C1 segment of cervical spinal cord (tissue), 14 donors: ENCODE data around the gene LYRM4.
"Not testable (repeated sequence)": the region's sequence is repeated elsewhere in the genome, so short reads cannot be mapped to it uniquely, and the experiment has no call there.

Experiments used
- DNase-seq, 14 donors: peaks; one replicate each; lab custom pipeline; 2025; lab: John Stamatoyannopoulos, UW

The LYRM4 gene

DNA sequence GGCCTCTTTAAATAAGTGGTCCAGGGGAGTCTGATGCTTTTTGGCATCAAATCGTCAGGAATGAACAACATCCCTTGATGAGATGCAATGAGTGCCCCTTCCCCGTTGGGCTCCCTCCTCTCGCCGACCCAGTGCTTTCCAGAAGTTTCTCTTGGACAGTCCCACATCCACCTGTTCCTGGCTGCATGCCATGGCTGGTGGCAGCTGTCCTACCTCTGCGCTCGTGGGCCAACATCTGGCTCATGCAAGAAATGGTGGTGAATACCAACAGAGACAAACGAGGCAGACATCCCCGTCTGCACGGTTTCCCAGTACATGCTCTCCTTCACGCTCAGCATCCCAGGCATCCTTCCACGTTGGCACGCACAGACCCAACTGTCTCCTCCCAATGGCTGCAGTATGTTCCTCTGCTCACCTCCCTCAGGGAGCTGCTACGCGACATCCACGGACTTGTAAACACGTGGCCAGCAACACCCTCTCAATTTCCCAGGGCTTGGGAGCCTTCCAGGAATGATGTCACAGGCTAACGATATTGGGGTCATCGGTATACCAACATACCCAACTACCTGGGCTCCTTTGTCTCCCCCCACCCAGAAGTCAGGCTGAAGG, 138.1 kb downstream of the LYRM4 start:
- DNase-seq: no peak

DNA sequence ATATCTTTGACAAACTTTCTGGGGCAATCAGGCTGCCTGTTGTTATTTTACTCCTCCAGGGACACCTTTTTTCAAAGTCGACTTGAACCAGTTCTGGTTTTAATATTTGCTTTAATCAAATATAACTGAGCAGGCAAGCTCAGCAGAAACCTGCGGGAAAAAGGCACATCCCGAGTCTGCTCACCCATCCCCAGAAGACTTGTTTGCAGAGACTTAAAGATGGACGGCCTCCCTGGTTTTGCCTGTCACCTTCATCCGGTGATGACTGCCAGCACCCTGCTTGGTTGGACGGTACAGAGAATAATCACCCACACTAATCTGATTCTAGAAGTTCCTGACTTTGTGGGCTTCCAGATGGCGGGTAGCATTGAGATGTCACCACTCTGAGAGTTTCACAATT, 138.8 kb downstream of the LYRM4 start:
- DNase-seq: no peak

DNA sequence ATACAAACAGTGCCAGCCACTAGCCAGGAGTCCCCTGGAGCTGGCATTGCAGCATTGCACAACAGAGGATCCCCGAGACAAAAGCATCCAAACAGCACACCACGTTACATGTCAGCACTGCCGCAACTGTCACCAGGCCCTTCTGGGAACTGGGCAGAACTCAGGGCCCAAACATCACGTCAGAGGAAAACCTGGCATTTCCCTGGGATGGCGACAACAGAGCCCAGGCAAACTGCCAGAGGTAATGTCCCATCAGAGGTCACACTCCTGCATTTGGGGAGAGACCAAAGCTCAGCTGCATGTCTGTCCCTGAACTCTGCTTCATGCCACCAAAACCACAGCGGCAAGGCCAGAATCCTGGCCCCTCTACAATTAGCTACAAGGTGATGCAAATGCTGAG, 139.3 kb downstream of the LYRM4 start:
- peak in 1 of 14 donors; percentile 64 for DNase-seq

DNA sequence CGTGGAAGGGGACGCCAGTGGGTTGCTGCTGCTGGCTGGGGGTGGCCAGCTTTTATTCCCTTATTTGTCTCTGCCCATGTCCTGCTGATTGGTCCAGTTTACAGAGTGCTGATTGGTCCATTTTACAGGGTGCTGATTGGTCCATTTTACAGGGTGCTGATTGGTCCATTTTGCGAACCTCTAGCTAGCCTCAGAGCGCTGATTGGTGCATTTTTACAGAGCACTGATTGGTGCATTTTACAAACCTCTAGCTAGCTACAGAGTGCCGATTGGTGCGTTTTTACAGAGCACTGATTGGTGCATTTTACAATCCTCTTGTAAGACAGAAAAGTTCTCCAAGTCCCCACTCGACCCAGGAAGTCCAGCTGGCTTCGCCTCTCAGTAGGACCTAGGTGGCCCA, 140.2 kb downstream of the LYRM4 start:
- not testable (repeated sequence) for DNase-seq

DNA sequence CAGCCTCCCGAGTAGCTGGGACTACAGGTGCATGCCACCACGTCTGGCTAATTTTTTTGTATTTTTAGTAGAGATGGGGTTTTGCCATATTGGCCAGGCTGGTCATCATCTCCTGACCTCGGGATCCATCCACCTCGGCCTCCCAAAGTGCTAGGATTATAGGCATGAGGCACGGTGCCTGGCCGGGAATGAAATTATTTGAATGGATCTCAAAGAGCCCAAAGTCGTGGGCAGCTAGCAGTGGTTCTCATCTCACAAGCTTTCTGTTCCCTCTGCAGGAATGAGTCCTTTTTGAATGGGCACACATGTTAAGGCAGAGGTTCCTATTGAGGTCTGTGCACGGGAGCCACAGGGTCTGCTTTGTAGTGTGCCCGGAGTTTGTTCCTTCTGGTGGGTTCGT, 140.7 kb downstream of the LYRM4 start:
- no peak for DNase-seq

DNA sequence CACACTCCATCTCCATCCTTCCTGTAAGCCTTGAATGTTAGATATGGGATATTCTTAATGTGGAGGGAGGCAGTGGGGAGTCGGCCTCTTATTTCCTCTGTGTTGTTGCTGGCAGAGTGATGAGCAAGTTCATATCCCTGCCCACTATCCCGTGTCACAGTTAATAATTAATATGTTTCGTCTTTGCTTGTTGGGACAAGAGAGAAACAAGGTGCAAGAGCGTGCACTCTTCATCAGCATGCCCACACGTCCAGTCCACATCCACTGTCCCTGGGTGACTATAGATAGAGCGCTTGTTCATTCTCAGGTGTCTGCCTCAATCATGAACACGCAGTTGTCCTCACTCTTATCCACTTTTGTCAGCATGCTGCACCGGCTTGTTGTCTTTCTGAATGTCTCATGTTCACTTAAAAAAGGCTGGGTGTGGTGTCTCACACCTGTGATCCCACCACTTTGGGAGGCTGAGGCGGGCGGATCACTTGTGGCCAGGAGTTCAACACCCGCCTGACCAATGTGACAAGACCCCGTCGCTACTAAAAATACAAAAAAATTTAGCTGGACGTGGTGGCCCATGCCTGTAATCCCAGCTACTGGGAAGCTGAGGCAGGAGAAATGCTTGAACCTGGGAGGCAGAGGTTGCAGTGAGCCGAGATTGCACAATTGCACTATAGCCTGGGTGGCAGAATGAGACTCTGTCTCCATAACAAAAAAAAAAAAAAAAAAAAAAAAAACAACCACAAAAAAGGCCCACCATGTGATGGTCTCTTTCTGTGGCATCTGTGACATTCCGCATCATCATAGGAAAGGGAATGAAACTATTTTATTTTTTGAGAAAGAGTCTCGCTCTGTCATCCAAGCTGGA, 141.4 kb downstream of the LYRM4 start:
- no peak for DNase-seq

DNA sequence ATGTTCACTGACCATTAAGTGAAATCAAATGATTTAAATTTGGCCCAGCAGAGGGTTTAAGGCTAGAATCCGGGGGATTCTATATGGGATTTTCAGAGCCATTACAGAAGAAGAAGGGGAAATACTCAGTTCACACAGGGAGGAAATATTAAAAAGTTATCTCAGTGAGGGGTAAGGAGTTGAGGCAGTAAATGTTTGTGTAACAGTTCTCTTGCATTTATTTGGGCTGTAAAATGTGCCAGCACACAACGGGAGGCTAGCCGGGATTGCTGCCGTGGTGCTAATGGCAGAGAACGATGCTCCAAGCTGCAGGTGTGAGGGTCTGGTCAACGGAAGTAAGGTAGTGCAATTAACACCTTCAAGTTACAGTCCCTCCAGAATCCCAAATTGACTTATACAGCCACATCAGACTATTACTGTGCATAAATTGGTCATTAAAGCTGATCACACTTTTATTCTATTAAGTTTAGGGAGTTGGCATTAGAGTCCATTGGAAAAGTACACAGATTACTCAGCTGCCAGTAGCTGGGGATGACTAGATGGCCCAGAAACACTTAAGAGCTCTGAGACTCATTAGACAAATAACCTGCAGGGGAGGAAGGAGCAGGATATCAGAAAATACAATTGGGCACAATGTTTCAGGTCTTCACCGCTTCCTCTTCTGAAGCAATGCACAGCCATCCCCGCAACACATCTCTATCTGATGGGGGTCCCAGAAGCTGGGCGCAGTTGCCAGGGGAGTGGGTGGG, 144.3 kb downstream of the LYRM4 start:
- DNase-seq: no peak

DNA sequence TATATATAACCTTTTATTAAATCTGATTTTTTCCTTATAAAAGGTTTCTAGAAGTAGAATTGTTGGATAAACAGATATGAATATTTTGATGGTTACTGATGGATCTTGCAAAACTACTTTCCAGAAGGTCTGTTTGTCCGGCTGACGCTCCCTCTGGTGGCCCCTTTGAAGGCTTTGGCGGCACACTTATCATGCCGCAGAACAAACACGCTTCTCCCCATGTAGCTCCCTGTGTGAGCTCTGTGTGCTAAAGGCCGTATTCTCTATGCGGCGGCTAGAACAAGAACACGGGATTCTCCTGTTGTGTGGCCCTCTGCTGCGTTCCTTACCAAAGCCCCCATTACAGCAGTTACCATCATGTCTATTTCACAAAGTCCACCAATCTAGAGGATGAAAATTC, 145.6 kb downstream of the LYRM4 start:
- DNase-seq: no peak

DNA sequence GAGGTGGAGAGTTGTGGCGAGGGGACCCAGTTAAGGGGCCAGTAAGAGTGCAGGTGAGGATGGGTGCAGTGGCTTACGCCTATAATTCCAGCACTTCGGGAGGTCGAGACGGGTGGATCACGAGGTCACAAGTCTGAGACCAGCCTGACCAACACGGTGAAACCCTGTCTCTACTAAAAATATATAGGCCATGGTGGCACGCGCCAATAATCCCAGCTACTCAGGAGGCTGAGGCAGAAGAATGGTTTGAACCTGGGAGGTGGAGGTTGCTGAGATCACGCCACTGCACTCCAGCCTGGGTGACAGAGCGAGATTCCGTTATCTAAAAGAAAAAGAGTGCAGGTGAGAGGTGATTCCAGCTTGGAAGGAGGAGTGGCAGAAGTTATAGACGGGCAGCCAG, 147.7 kb downstream of the LYRM4 start:
- no peak for DNase-seq

DNA sequence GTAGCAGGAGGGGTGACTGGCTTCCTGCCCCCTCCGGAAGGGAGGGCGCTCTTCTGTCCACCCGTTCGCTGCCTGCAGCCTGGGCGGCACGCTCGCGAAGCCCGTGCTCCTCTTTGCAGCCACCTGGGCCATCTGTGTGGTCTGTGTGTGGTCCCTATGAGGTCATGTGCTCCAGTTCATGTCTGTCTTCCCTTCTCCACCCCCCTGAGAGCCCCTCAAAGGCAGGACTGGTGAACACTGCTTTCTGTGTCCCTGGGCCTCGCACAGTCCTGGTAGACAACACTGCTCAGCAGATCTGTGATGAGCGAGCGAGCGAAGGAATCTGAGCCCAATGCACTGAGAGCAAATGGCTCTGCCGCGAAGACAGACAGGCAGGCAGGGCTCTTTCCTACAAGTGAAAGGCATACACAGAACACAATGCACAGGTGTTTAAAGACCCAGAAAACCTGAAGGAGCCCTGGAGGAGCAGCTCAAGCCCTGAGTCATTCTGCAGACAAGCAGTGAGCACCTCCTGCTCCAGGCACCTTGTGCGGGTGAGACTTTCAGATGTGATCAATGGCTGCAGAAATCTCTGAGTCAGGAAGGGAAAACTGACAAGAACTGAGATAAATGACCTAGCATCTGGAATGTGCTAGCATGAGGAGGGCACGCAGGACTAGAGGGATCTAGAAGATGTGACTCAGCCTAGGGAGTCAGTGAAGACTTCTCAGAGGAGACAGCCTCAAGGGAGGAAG, 148.5 kb downstream of the LYRM4 start:
- no peak for DNase-seq

DNA sequence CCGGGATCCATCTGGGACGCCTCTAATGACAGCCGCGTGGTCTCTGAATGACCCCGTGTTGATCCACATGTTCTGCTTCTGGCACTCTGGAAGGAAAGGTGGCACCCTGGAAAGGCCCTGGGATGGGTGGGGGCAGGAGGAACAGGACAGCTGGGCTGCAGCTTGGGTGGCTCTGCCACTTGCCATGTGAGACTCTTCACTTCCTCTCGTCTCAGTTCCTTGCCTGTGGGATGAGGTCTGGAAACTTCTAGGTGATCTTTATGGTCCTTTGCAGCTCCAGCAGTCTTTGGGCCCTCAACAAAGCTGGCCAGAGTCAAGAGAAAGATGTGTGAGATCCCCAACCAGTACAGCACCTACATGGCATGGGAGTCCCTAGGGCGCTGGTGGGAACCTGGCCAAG, 149.1 kb downstream of the LYRM4 start:
- DNase-seq: no peak

DNA sequence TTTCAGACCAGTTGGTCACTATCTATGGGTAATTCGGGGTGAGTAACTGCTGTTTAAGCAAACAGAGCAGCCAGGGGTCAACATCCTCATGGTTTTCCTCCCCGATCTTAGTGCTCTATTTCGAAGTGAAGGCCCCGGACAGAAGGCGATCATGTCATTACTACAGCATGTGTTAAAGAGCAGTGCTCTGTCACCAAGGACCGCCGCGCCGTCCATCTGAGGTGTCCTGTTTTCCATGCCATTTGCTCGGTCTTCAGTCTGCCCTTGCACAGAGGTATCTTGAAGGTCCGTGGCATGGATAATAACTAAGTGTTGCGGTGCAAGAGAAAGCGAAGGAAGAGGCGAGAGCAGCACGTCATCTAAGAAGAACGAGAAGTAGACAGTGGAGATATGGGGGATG, 150.5 kb downstream of the LYRM4 start:
- DNase-seq: no peak

DNA sequence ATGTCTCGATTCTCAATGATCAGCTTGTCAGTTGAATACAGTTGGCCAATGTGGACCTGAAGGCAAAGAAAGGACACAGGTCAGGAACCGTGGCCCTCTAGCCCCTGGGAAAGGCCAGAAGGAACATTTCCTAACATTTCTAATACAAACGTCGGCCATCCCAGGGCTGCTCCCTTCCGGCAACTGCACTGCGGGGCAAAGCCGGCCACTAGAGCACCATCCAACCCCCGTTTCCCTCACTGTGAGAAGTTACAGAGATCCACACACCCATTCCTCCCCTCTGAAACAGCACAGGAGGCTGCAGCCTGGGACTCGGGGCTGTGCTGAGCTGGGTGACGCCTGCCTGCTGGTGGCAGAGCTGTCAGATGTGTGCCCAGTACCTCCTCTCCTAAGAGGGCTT, 151.3 kb downstream of the LYRM4 start:
- no peak for DNase-seq

DNA sequence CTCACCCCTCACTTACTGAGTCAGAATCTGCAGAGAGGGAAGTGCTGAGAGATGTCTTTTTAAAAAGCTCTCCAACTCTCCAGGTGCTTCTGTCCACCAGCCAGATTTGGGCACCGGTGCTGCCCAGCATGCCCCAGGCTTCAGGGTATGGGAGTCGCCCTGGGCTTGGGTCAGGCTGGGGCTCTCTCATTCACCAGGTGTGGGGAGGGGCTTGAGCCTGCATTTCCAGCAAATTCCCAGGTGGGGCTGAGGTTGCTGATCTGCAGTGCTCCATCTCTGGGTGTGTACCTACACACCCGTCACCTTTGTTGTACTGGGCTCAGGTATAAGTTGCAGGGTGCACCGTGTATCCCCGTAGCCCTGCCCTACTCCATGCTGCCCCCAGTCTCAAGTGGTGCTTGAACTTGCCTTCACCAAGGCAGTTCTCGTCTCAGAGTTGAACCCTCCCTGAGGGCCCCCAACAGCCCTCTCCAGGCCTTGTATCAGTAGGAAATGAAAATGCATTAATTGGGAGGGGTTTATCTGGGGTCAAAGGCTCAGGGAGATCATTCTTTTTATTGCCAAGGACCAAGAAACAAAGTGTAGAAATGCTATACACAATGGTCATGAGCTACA, 152.1 kb downstream of the LYRM4 start:
- DNase-seq: no peak

DNA sequence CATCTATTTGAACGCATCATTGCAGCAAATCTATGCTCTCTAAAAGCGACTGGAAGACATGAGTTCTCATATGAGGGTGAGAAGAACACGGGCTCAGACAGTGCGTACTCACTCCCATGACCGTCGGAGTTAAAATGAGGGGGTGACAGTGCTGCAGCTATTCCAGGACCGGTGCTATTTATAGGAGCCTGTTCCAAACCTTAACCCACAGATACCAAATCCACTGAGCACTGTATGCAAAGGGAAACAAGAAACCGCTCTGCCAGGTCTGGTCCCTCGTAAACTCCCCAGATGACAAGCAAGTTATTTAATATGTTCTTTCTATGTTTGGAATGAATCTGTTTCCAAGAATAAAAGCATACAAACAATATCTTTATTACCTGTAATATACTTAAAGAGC, 152.7 kb downstream of the LYRM4 start:
- no peak for DNase-seq

DNA sequence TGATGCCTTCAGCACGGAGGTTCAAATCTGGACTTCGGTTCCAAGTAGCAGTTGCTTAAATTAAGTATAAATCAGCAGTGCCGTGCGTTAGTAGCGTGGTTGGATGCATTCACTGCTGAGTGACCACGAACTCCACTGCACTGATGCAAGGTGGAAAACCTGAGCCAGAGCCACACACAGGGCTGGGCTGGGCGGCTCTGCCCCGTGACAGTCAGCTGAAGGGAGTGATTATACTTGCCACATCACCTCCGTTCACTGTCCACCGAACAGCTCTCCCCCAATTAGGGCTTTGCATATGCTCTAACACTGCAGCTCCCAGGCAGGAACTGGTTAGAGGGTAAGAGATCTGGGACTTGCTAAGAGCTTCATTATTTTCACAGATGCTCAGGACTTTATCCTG, 153.4 kb downstream of the LYRM4 start:
- DNase-seq: no peak

DNA sequence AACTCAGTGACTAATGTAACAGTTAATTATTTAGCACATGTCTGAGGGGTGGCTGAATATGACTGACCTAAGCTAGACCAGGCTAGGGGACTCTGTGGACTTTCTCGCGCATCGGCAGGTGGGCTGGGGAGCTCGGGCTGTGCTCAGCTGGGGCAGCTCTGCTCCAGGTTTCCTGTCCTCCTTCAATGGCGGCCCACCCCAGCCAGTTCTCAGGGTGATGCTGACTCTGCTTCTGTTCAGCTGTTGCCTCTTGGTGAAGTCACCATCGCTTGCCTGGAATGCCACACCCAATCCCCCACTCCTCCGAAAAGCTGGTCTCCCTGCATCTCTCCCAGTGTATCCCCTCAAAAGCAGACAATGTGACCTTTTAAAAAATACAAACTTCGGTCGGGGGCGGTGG, 155.6 kb downstream of the LYRM4 start:
- DNase-seq: no peak

DNA sequence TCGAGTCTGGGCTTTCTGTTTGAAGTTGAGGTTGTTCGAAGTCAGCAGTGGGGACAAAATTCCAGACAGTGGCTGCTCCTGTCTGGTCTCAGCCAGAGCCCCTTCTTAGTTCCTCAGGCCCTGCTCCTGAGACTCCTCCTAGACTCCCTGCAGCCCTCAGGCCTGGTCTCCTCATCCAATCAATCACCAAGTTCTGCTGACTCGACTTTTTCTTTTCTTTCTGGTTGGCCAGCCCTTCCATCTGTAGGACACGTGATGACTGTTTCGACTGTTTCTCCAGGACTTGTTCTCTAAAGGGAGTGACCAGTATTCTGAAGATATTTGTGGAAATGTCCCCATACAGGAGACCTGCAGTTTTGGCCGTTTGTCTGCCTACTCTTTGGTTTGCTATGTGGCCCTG, 156.1 kb downstream of the LYRM4 start:
- DNase-seq: no peak

DNA sequence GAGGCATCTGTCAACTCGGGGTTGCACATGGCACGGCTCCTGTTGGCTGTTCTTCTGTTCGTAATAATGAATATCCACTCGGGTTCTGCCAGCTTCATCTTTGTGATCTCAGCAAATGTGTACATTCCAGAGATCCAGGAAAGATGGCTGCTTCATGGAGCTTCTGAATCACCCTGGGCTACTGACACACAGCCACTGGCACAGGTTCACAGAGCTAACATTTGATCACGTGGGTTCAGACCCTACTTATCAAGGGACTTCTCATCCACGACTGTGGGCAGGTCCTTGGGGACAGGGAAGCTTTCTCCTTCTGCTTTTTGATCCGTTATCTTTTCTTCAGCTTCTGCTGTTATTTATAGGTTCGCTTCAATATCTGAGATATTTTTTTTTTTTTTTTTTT, 157.5 kb downstream of the LYRM4 start:
- DNase-seq: no peak

DNA sequence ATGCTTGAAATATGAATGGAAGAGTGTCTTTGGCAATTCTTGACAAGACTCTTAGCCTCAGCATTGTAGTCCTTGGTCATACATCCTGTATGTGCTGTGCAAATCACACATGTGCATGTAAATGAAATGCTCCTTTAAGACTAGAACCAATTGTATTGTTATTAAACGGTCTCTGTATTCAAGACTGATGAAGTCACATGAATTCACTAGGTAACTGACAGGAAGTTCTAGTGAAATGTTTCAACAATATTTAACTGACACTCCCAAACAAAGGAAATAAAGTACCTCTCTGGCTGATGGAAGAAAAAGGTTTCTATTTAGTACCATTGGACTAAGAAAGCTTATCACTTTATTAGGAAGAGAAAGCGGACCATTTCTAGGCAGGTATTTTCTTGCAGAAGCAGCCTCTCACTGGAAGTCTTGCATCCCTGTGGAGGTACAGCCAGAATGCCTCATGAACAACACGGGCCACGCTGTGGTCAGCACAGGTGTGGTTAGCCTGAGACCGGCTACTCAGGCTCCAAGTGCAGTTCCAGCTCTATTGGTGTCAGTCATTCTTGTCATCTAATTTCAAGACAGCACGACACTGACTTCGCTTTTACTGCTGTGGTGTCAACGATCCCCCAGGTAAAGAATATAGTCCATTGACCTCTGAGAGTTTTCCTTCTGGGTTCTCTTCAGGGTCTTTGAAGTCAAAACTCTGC, 158.3 kb downstream of the LYRM4 start:
- DNase-seq: no peak

DNA sequence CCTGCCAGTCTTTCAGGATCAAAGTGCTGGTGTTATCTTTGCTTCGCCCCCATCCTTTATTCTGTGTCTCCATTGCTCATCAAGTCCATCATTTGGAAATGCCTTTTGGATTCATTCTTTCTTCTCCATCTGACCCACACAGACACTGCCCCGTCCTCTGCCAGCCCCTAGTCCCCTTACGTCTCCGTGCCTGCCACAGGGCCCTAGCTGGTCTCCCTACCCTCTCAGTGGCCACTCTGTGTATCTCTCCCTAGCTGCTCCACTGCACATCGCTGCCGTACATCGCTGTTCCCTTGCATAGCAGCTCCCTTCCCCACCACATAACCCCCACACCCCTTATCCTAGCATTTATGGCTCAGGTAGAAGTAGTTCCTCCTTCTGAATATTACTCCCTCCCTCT, 159.9 kb downstream of the LYRM4 start:
- DNase-seq: no peak
